Astrocyte of the cerebellum (primary cell): Measurements from ENCODE around the gene TBX4.

Experiments
- DNase-seq: peaks from one replicate; pipeline ENCODE4 v3.0.0-alpha.2; 2011; ENCODE audit warnings: low read depth
- H3K4me3 ChIP-seq: 2 replicates; pipeline ENCODE4 v1.5.1; 2011; ENCODE audit warnings: mild to moderate bottlenecking, low read depth, low read length, moderate library complexity
- CTCF ChIP-seq: IDR thresholded peaks from 2 replicates; pipeline ENCODE4 v1.5.1; 2012; ENCODE audit warnings: low read length, low read depth, moderate library complexity, mild to moderate bottlenecking; ENCODE audit errors: missing control alignments
- in situ Hi-C: cut with HindIII; loops from 2 replicates; pipeline ENCODE4 v1.10.0; 2017; ENCODE audit warnings: low sequenced_read_pairs

The TBX4 gene

GRCh38 chr17:61422869-61423268, 29.4 kb upstream of the TBX4 start:
- DNase-seq, result no peak
- H3K4me3 ChIP-seq, result no peak overlapping the region
- in situ Hi-C loops, result loop anchor here (10.0 kb wide), 1 partner anchor 132 kb away; no protein-coding TSS in a partner anchor
- TF ChIP-seq CTCF, result no peak

- no peak overlapping the region for H3K4me3 ChIP-seq
- no peak for TF ChIP-seq CTCF
Observed at GRCh38 chr17:61423967-61424649, 28.1 kb upstream of the TBX4 start.

GRCh38 chr17:61425682-61426481, 26.3 kb upstream of the TBX4 start:
- no peak overlapping the region for H3K4me3 ChIP-seq
- DNase-seq, result no peak
- TF ChIP-seq CTCF, result no peak
- in situ Hi-C loops, result loop anchor here (10.0 kb wide), 1 partner anchor 129 kb away; no protein-coding TSS in a partner anchor

More at GRCh38 chr17:61423967-61424649, 28.1 kb upstream of the TBX4 start:
- no peak for DNase-seq
- in situ Hi-C loops, result loop anchor here (10.0 kb wide), 1 partner anchor 131 kb away; no protein-coding TSS in a partner anchor

- in situ Hi-C loops, result loop anchor here (10.0 kb wide), 1 partner anchor 128 kb away; no protein-coding TSS in a partner anchor
- no peak for DNase-seq
- TF ChIP-seq CTCF, result no peak
- no peak overlapping the region for H3K4me3 ChIP-seq
Observed at GRCh38 chr17:61426482-61427304, 25.5 kb upstream of the TBX4 start.

- no peak overlapping the region for H3K4me3 ChIP-seq
- in situ Hi-C loops, result loop anchor here (10.0 kb wide), 1 partner anchor 127 kb away; no protein-coding TSS in a partner anchor
Observed at GRCh38 chr17:61427567-61427966, 24.7 kb upstream of the TBX4 start.

More at GRCh38 chr17:61427567-61427966, 24.7 kb upstream of the TBX4 start:
- no peak for DNase-seq
- TF ChIP-seq CTCF, result no peak
